Measurements from ENCODE around the gene FNIP2.

The FNIP2 gene

GRCh38 chr4:158822348-158822747 is 53.5 kb downstream of the FNIP2 start:
- H3K79me2 ChIP-seq (ENCODE audit: control insufficient read depth, insufficient read depth, low read length, poor library complexity) = no peaks in the 10 kb centered on the region
- H2AFZ ChIP-seq (ENCODE audit: insufficient read depth, low read length, poor library complexity) = no peak overlapping the region
- no peak overlapping the region for H3K18ac ChIP-seq (ENCODE audit: low read length)
- H3K36me3 ChIP-seq (ENCODE audit: control insufficient read depth in 1 of 2, insufficient read depth in 2 of 2, low read length in 2 of 2) = no peaks in the 10 kb centered on the region
- H3K9me3 ChIP-seq (ENCODE audit: insufficient read depth, low read depth, low read length) = no peaks in the 10 kb centered on the region
- no peak overlapping the region for H3K14ac ChIP-seq (ENCODE audit: low read length)
- no CpG with 5 or more reads among the region's 7 CpGs for WGBS (ENCODE audit: extremely low coverage, insufficient coverage, insufficient read length)
- no peak overlapping the region for H2BK120ac ChIP-seq (ENCODE audit: insufficient read depth, low read length, poor library complexity)
- no peak overlapping the region for H2AK5ac ChIP-seq (ENCODE audit: low read length)
- H3K27ac ChIP-seq (ENCODE audit: low read depth, low read length) = no peak overlapping the region
- no peak overlapping the region for H4K91ac ChIP-seq (ENCODE audit: low read depth, low read length)
- peaks cover 6% of the 10 kb centered on the region for H3K79me1 ChIP-seq (ENCODE audit: low read length)
- H3K23ac ChIP-seq (ENCODE audit: low read length) = no peak overlapping the region
- no peak overlapping the region for H4K8ac ChIP-seq (ENCODE audit: low read depth, low read length)
- H3K4ac ChIP-seq (ENCODE audit: low read depth, low read length) = no peak overlapping the region
- no peak overlapping the region for H2BK5ac ChIP-seq (ENCODE audit: low read depth, low read length, poor library complexity)
- no peak overlapping the region for H4K12ac ChIP-seq (ENCODE audit: low read depth, low read length)
- no peak overlapping the region for H3K9ac ChIP-seq (ENCODE audit: low read length)
- peaks cover 13 to 24% of the 10 kb centered on the region in 2 experiments for H3K4me1 ChIP-seq (ENCODE audit: control insufficient read depth in 1 of 2, insufficient read depth in 2 of 2, low read length in 2 of 2)
- H3K4me3 ChIP-seq (ENCODE audit: low read depth, low read length) = no peak overlapping the region
- H3K4me2 ChIP-seq (ENCODE audit: low read length) = no peak overlapping the region
- H3K27me3 ChIP-seq (ENCODE audit: insufficient read depth, low read length) = no peaks in the 10 kb centered on the region
- H2BK12ac ChIP-seq (ENCODE audit: low read length) = no peak overlapping the region
- peak; percentile 60 to 76 for DNase-seq

- Histone ChIP-seq H3K79me2 (ENCODE audit: control insufficient read depth, insufficient read depth, low read length, poor library complexity) (no peaks in the 10 kb centered on the region), H3K27ac (ENCODE audit: low read depth, low read length) (no peak overlapping the region), H2AK5ac (ENCODE audit: low read length) (no peak overlapping the region), H2BK12ac (ENCODE audit: low read length) (no peak overlapping the region), H3K79me1 (ENCODE audit: low read length) (peaks cover 6% of the 10 kb centered on the region), H2BK120ac (ENCODE audit: insufficient read depth, low read length, poor library complexity) (peak overlapping the region; percentile 36), H3K9ac (ENCODE audit: low read length) (no peak overlapping the region), H2AFZ (ENCODE audit: insufficient read depth, low read length, poor library complexity) (no peak overlapping the region), H3K9me3 (ENCODE audit: insufficient read depth, low read depth, low read length) (no peaks in the 10 kb centered on the region), H3K36me3 (ENCODE audit: control insufficient read depth in 1 of 2, insufficient read depth in 2 of 2, low read length in 2 of 2) (no peaks in the 10 kb centered on the region), H3K18ac (ENCODE audit: low read length) (no peak overlapping the region), H3K14ac (ENCODE audit: low read length) (no peak overlapping the region), H3K27me3 (ENCODE audit: insufficient read depth, low read length) (no peaks in the 10 kb centered on the region), H3K4ac (ENCODE audit: low read depth, low read length) (no peak overlapping the region), H3K4me2 (ENCODE audit: low read length) (no peak overlapping the region), H3K4me3 (ENCODE audit: low read depth, low read length) (no peak overlapping the region), H2BK5ac (ENCODE audit: low read depth, low read length, poor library complexity) (no peak overlapping the region), H4K12ac (ENCODE audit: low read depth, low read length) (no peak overlapping the region), H4K91ac (ENCODE audit: low read depth, low read length) (no peak overlapping the region), H3K23ac (ENCODE audit: low read length) (no peak overlapping the region), H3K4me1 (ENCODE audit: control insufficient read depth in 1 of 2, insufficient read depth in 2 of 2, low read length in 2 of 2) (peaks cover 16 to 28% of the 10 kb centered on the region in 2 experiments), H4K8ac (ENCODE audit: low read depth, low read length) (no peak overlapping the region)
- WGBS (ENCODE audit: extremely low coverage, insufficient coverage, insufficient read length) = no CpG with 5 or more reads among the region's 3 CpGs
- peak; percentile 55 to 75 for DNase-seq
Measured at GRCh38 chr4:158823461-158823873, 54.6 kb downstream of the FNIP2 start.

- H3K9me3 ChIP-seq (ENCODE audit: insufficient read depth, low read depth, low read length) = no peaks in the 10 kb centered on the region
- H4K12ac ChIP-seq (ENCODE audit: low read depth, low read length) = no peak overlapping the region
- peak overlapping the region; percentile 34 for H2BK120ac ChIP-seq (ENCODE audit: insufficient read depth, low read length, poor library complexity)
- H3K27me3 ChIP-seq (ENCODE audit: insufficient read depth, low read length) = no peaks in the 10 kb centered on the region
- no peaks in the 10 kb centered on the region for H3K36me3 ChIP-seq (ENCODE audit: control insufficient read depth in 1 of 2, insufficient read depth in 2 of 2, low read length in 2 of 2)
- H2BK12ac ChIP-seq (ENCODE audit: low read length) = no peak overlapping the region
- H4K8ac ChIP-seq (ENCODE audit: low read depth, low read length) = no peak overlapping the region
- no peak overlapping the region for H3K4ac ChIP-seq (ENCODE audit: low read depth, low read length)
- H3K79me2 ChIP-seq (ENCODE audit: control insufficient read depth, insufficient read depth, low read length, poor library complexity) = no peaks in the 10 kb centered on the region
- peak in 1 of 2 donors; percentile 33 for DNase-seq
- no peak overlapping the region for H3K14ac ChIP-seq (ENCODE audit: low read length)
- no peak overlapping the region for H3K18ac ChIP-seq (ENCODE audit: low read length)
- H3K4me2 ChIP-seq (ENCODE audit: low read length) = peak overlapping the region; percentile 35
- no CpG with 5 or more reads among the region's 7 CpGs for WGBS (ENCODE audit: extremely low coverage, insufficient coverage, insufficient read length)
- no peak overlapping the region for H2AK5ac ChIP-seq (ENCODE audit: low read length)
- H2AFZ ChIP-seq (ENCODE audit: insufficient read depth, low read length, poor library complexity) = no peak overlapping the region
- no peak overlapping the region for H4K91ac ChIP-seq (ENCODE audit: low read depth, low read length)
- H3K4me3 ChIP-seq (ENCODE audit: low read depth, low read length) = no peak overlapping the region
- peak overlapping the region; percentile 19 for H2BK5ac ChIP-seq (ENCODE audit: low read depth, low read length, poor library complexity)
- no peak overlapping the region for H3K23ac ChIP-seq (ENCODE audit: low read length)
- peak overlapping the region; percentile 82 for H3K27ac ChIP-seq (ENCODE audit: low read depth, low read length)
- peaks cover 16 to 28% of the 10 kb centered on the region in 2 experiments for H3K4me1 ChIP-seq (ENCODE audit: control insufficient read depth in 1 of 2, insufficient read depth in 2 of 2, low read length in 2 of 2)
- H3K79me1 ChIP-seq (ENCODE audit: low read length) = peaks cover 6% of the 10 kb centered on the region
- H3K9ac ChIP-seq (ENCODE audit: low read length) = no peak overlapping the region
Measured at GRCh38 chr4:158824425-158825274, 55.8 kb downstream of the FNIP2 start.

- Histone ChIP-seq H2BK120ac (ENCODE audit: insufficient read depth, low read length, poor library complexity) (no peak overlapping the region), H3K4me3 (ENCODE audit: low read depth, low read length) (no peak overlapping the region), H3K9me3 (ENCODE audit: insufficient read depth, low read depth, low read length) (no peaks in the 10 kb centered on the region), H3K36me3 (ENCODE audit: control insufficient read depth in 1 of 2, insufficient read depth in 2 of 2, low read length in 2 of 2) (no peaks in the 10 kb centered on the region), H2AFZ (ENCODE audit: insufficient read depth, low read length, poor library complexity) (peak overlapping the region; percentile 31), H4K8ac (ENCODE audit: low read depth, low read length) (no peak overlapping the region), H3K27me3 (ENCODE audit: insufficient read depth, low read length) (no peaks in the 10 kb centered on the region), H3K4me2 (ENCODE audit: low read length) (no peak overlapping the region), H3K14ac (ENCODE audit: low read length) (no peak overlapping the region), H2AK5ac (ENCODE audit: low read length) (no peak overlapping the region), H3K4me1 (ENCODE audit: control insufficient read depth in 1 of 2, insufficient read depth in 2 of 2, low read length in 2 of 2) (peaks cover 16 to 28% of the 10 kb centered on the region in 2 experiments), H4K91ac (ENCODE audit: low read depth, low read length) (no peak overlapping the region), H4K12ac (ENCODE audit: low read depth, low read length) (no peak overlapping the region), H3K79me2 (ENCODE audit: control insufficient read depth, insufficient read depth, low read length, poor library complexity) (no peaks in the 10 kb centered on the region), H3K4ac (ENCODE audit: low read depth, low read length) (no peak overlapping the region), H3K23ac (ENCODE audit: low read length) (no peak overlapping the region), H3K27ac (ENCODE audit: low read depth, low read length) (peak overlapping the region; percentile 42), H3K9ac (ENCODE audit: low read length) (no peak overlapping the region), H3K18ac (ENCODE audit: low read length) (no peak overlapping the region), H2BK12ac (ENCODE audit: low read length) (no peak overlapping the region), H3K79me1 (ENCODE audit: low read length) (peaks cover 6% of the 10 kb centered on the region), H2BK5ac (ENCODE audit: low read depth, low read length, poor library complexity) (peak overlapping the region; percentile 43)
- WGBS (ENCODE audit: extremely low coverage, insufficient coverage, insufficient read length) = no CpG with 5 or more reads among the region's 4 CpGs
- peak in 1 of 2 donors; percentile 32 for DNase-seq
Measured at GRCh38 chr4:158825433-158826036, 56.7 kb downstream of the FNIP2 start.

Data from trophoblast cell (in vitro differentiated cells and primary cell).